GM23248 (cell line): ENCODE results near the gene ADIPOR2. TPM values are rescaled to one million over a fixed set of nuclear protein-coding genes. Genes with fewer than 3 reads are reported as not detected.

ENCODE experiments used
- DNase-seq: peaks from one replicate; pipeline ENCODE4 v3.0.0-alpha.2; 2015
- H2AFZ ChIP-seq: fragments of 200-600 bp; sonication (generic); 2 replicates; pipeline ENCODE4 v1.6.1; 2016; ENCODE audit warnings: antibody characterized with exemption
- H3F3A ChIP-seq: fragments of 200-600 bp; sonication (generic); 2 replicates; pipeline ENCODE4 v1.6.1; 2016; ENCODE audit warnings: mild to moderate bottlenecking, antibody characterized with exemption, mixed run types; ENCODE audit not compliant: insufficient read depth
- H3K27ac ChIP-seq: fragments of 200-600 bp; sonication (generic); 2 replicates; pipeline ENCODE4 v1.5.1; 2016; ENCODE audit warnings: mild to moderate bottlenecking
- H3K27me3 ChIP-seq: fragments of 200-600 bp; sonication (generic); replicated peaks from 2 replicates; pipeline ENCODE4 v1.6.1; 2016; ENCODE audit warnings: mild to moderate bottlenecking; ENCODE audit not compliant: insufficient read depth
- H3K36me3 ChIP-seq: fragments of 200-600 bp; sonication (generic); 2 replicates; pipeline ENCODE4 v1.6.1; 2016; ENCODE audit warnings: low read depth, mild to moderate bottlenecking
- H3K4me1 ChIP-seq: fragments of 200-600 bp; sonication (generic); 2 replicates; pipeline ENCODE4 v1.6.1; 2016; ENCODE audit warnings: mild to moderate bottlenecking; ENCODE audit not compliant: insufficient read depth
- H3K4me2 ChIP-seq: fragments of 200-600 bp; sonication (generic); one replicate; pipeline ENCODE4 v1.6.1; 2016; ENCODE audit warnings: mild to moderate bottlenecking; ENCODE audit not compliant: unreplicated experiment
- H3K4me3 ChIP-seq: fragments of 200-600 bp; sonication (generic); 2 replicates; pipeline ENCODE4 v1.5.1; 2016; ENCODE audit warnings: mild to moderate bottlenecking
- H3K79me2 ChIP-seq: fragments of 200-600 bp; sonication (generic); 2 replicates; pipeline ENCODE4 v1.6.1; 2016; ENCODE audit warnings: mild to moderate bottlenecking; ENCODE audit not compliant: insufficient read depth
- H3K9ac ChIP-seq: fragments of 200-600 bp; sonication (generic); 2 replicates; pipeline ENCODE4 v1.6.1; 2016; ENCODE audit warnings: mild to moderate bottlenecking
- H3K9me2 ChIP-seq: fragments of 200-600 bp; sonication (generic); 2 replicates; pipeline ENCODE4 v1.6.1; 2016; ENCODE audit warnings: mixed run types, mild to moderate bottlenecking, moderate library complexity; ENCODE audit not compliant: insufficient read depth
- H3K9me3 ChIP-seq: fragments of 200-600 bp; sonication (generic); one replicate; pipeline ENCODE4 v1.6.1; 2017; ENCODE audit warnings: low read depth
- H4K20me1 ChIP-seq: fragments of 200-600 bp; sonication (generic); 2 replicates; pipeline ENCODE4 v1.6.0; 2016; ENCODE audit not compliant: insufficient read depth
- EZH2 ChIP-seq: fragments of 200-600 bp; sonication (generic); IDR thresholded peaks from 2 replicates; pipeline ENCODE4 v1.6.1; 2018; ENCODE audit warnings: antibody characterized with exemption, mild to moderate bottlenecking; ENCODE audit not compliant: insufficient read depth, poor library complexity, severe bottlenecking
- EZH2phosphoT487 ChIP-seq: fragments of 200-600 bp; sonication (generic); IDR thresholded peaks from 2 replicates; pipeline ENCODE4 v1.6.1; 2018; ENCODE audit warnings: antibody characterized with exemption, moderate library complexity, mild to moderate bottlenecking, low read depth; ENCODE audit not compliant: insufficient read depth
- WGBS, 2 experiments: methylation state at CpG; one replicate each; pipeline ENCODE4 v1.1.6; 2015 to 2017; ENCODE audit warnings: low lambda C conversion rate in 2 of 2, low coverage in 1 of 2; ENCODE audit errors: missing lambda C conversion rate in 2 of 2; 5-methylcytosine and 5-hydroxymethylcytosine counted together
- in situ Hi-C: fragments of 300-500 bp; cut with MboI; formaldehyde crosslinking; loops from 2 replicates; pipeline ENCODE4 v1.15.0; 2020
- polyA plus RNA-seq: library from polyadenylated mRNA; unstranded; fragments of >200 nt; fragmentation: Nextera tagmentation; extraction: Ambion mirVana; gene quantifications from 2 replicates; pipeline ENCODE4 v1.2.1, GENCODE V29; 2016
- total RNA-seq: library from RNA; depleted of rRNA; stranded (reverse); fragments of >200 nt; shearing (Covaris generic); gene quantifications from 2 replicates; pipeline ENCODE4 v1.2.3, GENCODE V29; 2014

ADIPOR2 gene
- total and polyA plus RNA-seq, 2 experiments from 2014 or later: 4.2 to 18.8 TPM

DNA sequence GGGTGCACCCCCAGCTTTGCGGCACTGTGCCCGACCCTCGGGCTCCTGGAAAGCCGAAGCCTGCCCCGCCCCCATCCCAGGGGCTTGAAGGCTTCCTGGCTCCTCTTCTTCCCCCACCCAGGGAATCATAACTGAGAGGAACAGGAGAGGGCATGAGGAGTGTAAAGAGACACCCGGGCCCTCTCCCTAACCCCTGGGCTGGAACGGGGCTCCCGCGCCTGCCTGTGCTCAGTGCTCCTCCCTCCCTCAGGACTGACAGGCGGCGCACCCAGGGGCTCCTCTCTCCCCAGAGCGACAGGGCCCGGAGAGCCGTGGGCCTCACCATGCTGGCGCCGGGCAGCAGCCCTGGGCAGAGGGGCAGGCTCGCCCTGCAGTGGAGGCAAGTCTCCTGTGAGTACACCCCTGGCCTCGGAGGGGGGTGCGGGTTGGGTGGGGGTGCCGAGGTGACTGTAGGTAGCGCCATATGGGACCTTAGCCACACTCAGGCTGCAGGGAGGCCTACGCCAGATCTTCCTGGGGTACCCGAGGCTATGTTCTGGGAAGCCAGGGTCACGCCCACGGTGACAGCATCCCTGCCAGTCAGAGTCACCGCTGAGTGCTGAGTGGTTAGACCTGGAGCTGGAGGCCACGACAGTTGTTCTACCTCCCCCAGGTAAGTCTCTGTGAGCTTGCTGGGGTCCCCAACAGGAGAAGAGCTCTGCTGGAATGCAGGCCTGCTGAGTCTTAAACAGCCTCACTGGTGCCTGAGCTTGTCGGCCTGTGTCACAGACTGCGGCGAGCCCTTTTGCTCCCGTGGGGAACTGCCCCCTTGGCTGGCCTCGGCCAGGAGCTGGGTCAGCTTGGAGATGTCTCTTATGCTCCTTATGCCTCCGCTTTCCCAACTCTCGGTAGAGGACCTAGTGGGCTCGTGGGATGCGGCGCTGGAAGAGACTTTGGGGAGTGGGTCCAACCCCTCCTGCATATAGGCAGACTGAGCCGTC, 137.2 kb downstream of the ADIPOR2 start:
- Histone ChIP-seq H4K20me1 (no peaks in the 10 kb centered on the region), H3K9ac (no peak overlapping the region), H3K9me2 (no peaks in the 10 kb centered on the region), H3K79me2 (no peaks in the 10 kb centered on the region), H3F3A (no peaks in the 10 kb centered on the region), H3K4me3 (no peak overlapping the region), H3K36me3 (no peaks in the 10 kb centered on the region), H3K27ac (no peak overlapping the region), H3K4me2 (no peak overlapping the region), H3K27me3 (peaks cover 40% of the 10 kb centered on the region), H3K9me3 (no peaks in the 10 kb centered on the region), H3K4me1 (no peaks in the 10 kb centered on the region), H2AFZ (no peak overlapping the region)
- WGBS, 2 experiments: 59 to 62% methylated on average over 34 to 38 of the region's 38 CpGs
- no peak for TF ChIP-seq EZH2
- TF ChIP-seq EZH2phosphoT487: no peak
- in situ Hi-C loops: no loop called here
- DNase-seq: no peak

DNA sequence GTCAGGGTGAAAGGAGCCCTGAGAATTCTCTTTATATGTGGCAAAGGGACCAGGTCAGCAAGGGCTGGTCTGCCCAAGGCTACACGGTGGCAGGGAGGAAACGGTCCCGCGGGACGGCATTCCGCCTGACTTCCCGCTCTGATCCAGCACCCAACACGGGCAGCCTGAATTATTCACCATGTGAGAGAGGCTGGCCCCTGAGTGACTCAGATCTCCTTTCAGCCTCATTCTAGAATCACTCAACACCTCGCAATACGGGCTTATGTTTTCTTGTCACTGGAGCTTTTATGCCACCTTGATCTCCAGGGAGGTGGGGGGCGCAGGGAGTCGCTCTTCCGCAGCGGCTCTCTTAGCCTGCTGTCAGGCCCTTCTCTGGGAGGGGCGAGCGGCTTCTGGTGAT, 138.0 kb downstream of the ADIPOR2 start:
- Histone ChIP-seq H4K20me1 (no peaks in the 10 kb centered on the region), H3K27ac (no peak overlapping the region), H3K79me2 (no peaks in the 10 kb centered on the region), H2AFZ (no peak overlapping the region), H3K4me2 (no peak overlapping the region), H3F3A (no peaks in the 10 kb centered on the region), H3K27me3 (peaks cover 33% of the 10 kb centered on the region), H3K9me2 (no peaks in the 10 kb centered on the region), H3K4me3 (no peak overlapping the region), H3K9me3 (no peaks in the 10 kb centered on the region), H3K4me1 (no peaks in the 10 kb centered on the region), H3K9ac (no peak overlapping the region), H3K36me3 (no peaks in the 10 kb centered on the region)
- in situ Hi-C loops: no loop called here
- no peak for TF ChIP-seq EZH2phosphoT487
- no peak for TF ChIP-seq EZH2
- WGBS, 2 experiments: 59 to 66% methylated on average over 16 of the region's 16 CpGs
- DNase-seq: no peak

DNA sequence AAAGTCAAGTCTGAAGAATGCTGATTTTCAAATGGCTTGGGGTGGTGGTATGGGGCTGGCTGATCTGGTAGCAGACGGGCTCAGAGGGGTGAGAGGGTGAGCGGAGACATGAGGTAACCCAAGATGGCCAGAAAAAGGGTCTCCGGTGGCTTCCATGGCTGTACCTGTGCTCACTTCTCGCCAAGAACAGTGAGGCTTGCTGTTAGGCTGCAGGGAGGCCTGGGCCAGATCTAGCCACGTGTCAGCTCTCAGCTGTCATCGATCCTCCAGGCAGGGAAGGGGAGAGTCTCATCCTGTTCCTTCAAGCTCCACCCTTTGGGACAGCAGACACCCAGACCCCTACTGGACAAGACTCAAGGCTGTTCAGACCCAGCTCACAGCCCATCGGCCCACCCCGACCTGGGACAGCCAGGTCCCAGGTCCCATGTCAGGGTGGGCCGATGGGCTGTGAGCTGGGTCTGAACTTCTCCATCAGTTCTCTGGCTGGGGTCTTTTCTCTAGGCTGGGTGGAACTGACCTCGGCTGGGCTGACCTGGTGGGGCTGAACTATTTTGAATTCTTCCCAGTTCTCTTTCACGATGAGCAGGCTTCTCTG, 138.5 kb downstream of the ADIPOR2 start:
- Histone ChIP-seq H4K20me1 (no peaks in the 10 kb centered on the region), H3K9me3 (no peaks in the 10 kb centered on the region), H3K9me2 (no peaks in the 10 kb centered on the region), H3K79me2 (no peaks in the 10 kb centered on the region), H3K9ac (no peak overlapping the region), H3K4me3 (no peak overlapping the region), H3K4me2 (no peak overlapping the region), H3K27ac (no peak overlapping the region), H3F3A (no peaks in the 10 kb centered on the region), H3K4me1 (no peaks in the 10 kb centered on the region), H3K36me3 (no peaks in the 10 kb centered on the region), H3K27me3 (peaks cover 28% of the 10 kb centered on the region), H2AFZ (no peak overlapping the region)
- in situ Hi-C loops: no loop called here
- no peak for DNase-seq
- TF ChIP-seq EZH2 (no peak), EZH2phosphoT487 (no peak)
- 45 to 51% methylated on average over 11 of the region's 11 CpGs for WGBS, 2 experiments

DNA sequence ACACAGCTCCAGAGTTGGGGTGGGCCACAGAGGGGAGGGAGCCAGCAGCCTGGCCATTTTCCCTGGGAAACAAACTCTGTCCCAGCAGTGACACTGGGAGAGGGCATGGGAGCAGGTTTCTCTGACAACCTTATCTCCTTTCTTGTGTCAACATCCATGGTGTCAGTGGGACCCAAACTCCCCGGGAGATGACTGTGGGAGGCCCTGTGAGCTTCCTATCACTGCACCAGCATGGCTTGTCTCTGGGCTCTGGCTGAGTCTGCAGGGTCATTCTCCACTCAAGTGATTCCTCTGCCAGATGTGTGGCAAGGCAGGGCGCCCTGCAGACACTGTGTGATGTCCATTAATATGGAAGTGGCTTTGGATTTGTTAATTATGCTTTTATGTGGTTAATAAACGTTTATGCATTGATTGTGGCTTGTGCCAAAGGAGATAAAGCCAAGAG, 139.6 kb downstream of the ADIPOR2 start:
- Histone ChIP-seq H3K27me3 (peaks cover 18% of the 10 kb centered on the region), H3F3A (no peaks in the 10 kb centered on the region), H3K4me1 (no peaks in the 10 kb centered on the region), H3K4me3 (no peak overlapping the region), H3K79me2 (no peaks in the 10 kb centered on the region), H3K36me3 (no peaks in the 10 kb centered on the region), H3K9me2 (no peaks in the 10 kb centered on the region), H3K27ac (no peak overlapping the region), H2AFZ (no peak overlapping the region), H3K4me2 (no peak overlapping the region), H3K9ac (no peak overlapping the region), H3K9me3 (no peaks in the 10 kb centered on the region), H4K20me1 (no peaks in the 10 kb centered on the region)
- no peak for DNase-seq
- in situ Hi-C loops: no loop called here
- 14 to 17% methylated on average over 3 of the region's 3 CpGs for WGBS, 2 experiments
- TF ChIP-seq EZH2 (no peak), EZH2phosphoT487 (no peak)
